ENCODE data around the gene GRIN2C.

The GRIN2C gene

GRCh38 chr17:74799097-74799496 is 60.6 kb downstream of the GRIN2C start:
- no peak overlapping the region for H3K27ac ChIP-seq
- no peak for TF ChIP-seq CTCF (IDR thresholded peaks at IDR 0.05)
- TF ChIP-seq ZFX (IDR thresholded peaks at IDR 0.05; ENCODE audit: borderline replicate concordance) = no peak

- H3K27ac ChIP-seq = no peak overlapping the region
- TF ChIP-seq CTCF (IDR thresholded peaks at IDR 0.05) (no peak), ZFX (IDR thresholded peaks at IDR 0.05; ENCODE audit: borderline replicate concordance) (no peak)
Measured at GRCh38 chr17:74798239-74798707, 61.4 kb downstream of the GRIN2C start.

GRCh38 chr17:74797824-74798223 is 61.9 kb downstream of the GRIN2C start:
- no peak overlapping the region for H3K27ac ChIP-seq
- TF ChIP-seq CTCF (IDR thresholded peaks at IDR 0.05) (no peak), ZFX (IDR thresholded peaks at IDR 0.05; ENCODE audit: borderline replicate concordance) (no peak)

DNA sequence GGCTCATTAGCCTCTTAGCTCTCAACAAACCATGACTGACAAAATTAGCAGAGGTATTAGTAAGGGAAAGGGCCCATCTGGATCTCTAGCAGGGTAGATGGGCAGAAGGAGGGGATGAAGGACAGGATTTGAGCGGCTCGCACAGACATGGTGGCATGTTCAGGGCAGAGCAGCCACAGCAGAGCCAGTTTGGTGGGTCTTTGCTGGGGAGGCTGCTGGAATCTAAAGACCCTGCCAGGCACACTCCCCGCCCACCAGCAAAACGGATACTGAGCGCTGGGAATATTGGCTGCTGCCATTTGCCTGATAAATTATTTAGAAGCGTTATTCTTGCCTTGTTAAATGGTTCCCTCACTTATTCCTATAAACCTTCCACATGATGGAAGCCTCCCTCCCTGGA is 62.8 kb downstream of the GRIN2C start:
- no peak for TF ChIP-seq CTCF (IDR thresholded peaks at IDR 0.05)
- TF ChIP-seq ZFX (IDR thresholded peaks at IDR 0.05; ENCODE audit: borderline replicate concordance) = no peak

DNA sequence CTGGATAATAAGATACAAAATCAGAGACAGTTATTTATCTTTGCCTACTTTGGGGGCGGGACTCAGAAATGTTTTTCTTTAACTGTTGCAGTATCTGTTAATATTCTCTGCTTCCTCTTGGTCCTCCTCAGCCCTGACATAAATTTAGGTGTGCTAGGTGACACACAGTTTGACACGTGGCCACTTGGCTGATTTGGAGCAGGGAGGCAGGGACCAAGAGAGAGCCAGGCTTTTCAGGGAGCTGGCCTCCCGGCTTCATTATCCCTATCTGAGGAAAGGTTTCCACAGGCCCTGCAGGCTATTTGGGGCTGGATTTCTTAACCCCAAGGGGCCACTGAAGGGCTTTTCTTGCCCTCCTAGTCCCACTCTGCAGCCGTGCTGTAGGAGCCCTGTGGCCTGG is 63.5 kb downstream of the GRIN2C start:
- H3K27ac ChIP-seq = no peak overlapping the region
- TF ChIP-seq CTCF (IDR thresholded peaks at IDR 0.05) (no peak), ZFX (IDR thresholded peaks at IDR 0.05; ENCODE audit: borderline replicate concordance) (no peak)

More for the DNA sequence above, 62.8 kb downstream of the GRIN2C start:
- H3K27ac ChIP-seq = no peak overlapping the region

DNA sequence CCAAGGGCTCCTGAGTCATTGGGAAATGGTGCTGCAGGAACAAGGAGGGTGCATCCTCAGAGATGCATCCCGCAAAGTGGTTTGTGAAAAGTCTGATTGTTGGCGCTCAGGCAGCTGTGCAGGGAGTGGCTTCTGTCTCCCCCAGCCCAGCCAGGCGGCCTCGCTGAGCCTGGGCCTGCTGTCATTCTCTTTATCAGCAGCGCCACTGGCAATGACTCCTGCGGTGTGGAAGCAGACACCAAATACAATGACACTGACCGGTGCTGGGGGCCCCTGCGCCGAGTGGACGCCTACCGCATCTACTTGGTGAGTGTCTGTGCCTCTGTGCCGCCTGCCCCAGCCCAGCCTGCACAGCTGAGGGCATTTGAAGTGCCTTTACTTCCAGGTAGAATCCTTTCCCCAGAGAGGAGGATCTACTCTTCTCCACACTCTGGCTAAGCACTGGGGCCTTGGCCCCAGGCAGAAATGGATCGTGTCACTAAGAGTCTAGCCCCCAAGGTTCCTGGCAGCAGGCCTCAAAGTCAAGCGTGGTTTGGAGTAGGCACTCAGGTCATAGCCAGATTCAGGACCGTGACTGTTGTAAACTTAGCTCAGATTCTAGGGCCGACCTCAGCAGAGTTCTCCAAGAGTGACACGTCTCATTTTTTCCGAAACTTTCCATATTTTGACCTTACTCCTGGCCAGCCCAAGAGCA is 64.2 kb downstream of the GRIN2C start:
- no peak for TF ChIP-seq ZFX (IDR thresholded peaks at IDR 0.05; ENCODE audit: borderline replicate concordance)
- TF ChIP-seq CTCF (IDR thresholded peaks at IDR 0.05) = no peak
- H3K27ac ChIP-seq = no peak overlapping the region

GRCh38 chr17:74792586-74793105 is 67.0 kb downstream of the GRIN2C start:
- no peak for TF ChIP-seq ZFX (IDR thresholded peaks at IDR 0.05; ENCODE audit: borderline replicate concordance)
- no peak for TF ChIP-seq CTCF (IDR thresholded peaks at IDR 0.05)
- no peak overlapping the region for H3K27ac ChIP-seq

Data from 22Rv1 (cell line).